HG02798 (cell line): ENCODE data around the gene TRABD2B.

Source experiments
- ATAC-seq: cut with Tn5 transposase; IDR thresholded peaks from one replicate; pipeline ENCODE4 v1.9.1; 2021; ENCODE audit warnings: mild to moderate bottlenecking; ENCODE audit not compliant: unreplicated experiment, poor library complexity

TRABD2B gene

GRCh38 chr1:47816325-47817071, 180.7 kb downstream of the TRABD2B start:
- ATAC-seq, result no peak

- ATAC-seq, result no peak
These were observed 182.4 kb downstream of the TRABD2B start for GRCh38 chr1:47814612-47815395.

GRCh38 chr1:47813970-47814369, 183.2 kb downstream of the TRABD2B start:
- no peak for ATAC-seq

- no peak for ATAC-seq
These were observed 184.2 kb downstream of the TRABD2B start for GRCh38 chr1:47812904-47813514.

- no peak for ATAC-seq
These were observed 186.1 kb downstream of the TRABD2B start for GRCh38 chr1:47810964-47811682.

- ATAC-seq, result no peak
These were observed 187.7 kb downstream of the TRABD2B start for GRCh38 chr1:47809301-47810084.

GRCh38 chr1:47808612-47809011, 188.6 kb downstream of the TRABD2B start:
- ATAC-seq, result no peak

GRCh38 chr1:47805921-47806361, 191.2 kb downstream of the TRABD2B start:
- no peak for ATAC-seq

- no peak for ATAC-seq
These were observed 192.2 kb downstream of the TRABD2B start for GRCh38 chr1:47805018-47805417.

- no peak for ATAC-seq
These were observed 193.2 kb downstream of the TRABD2B start for GRCh38 chr1:47803815-47804501.

GRCh38 chr1:47797575-47797974, 199.6 kb downstream of the TRABD2B start:
- no peak for ATAC-seq

GRCh38 chr1:47796626-47797025, 200.6 kb downstream of the TRABD2B start:
- ATAC-seq, result no peak

- no peak for ATAC-seq
These were observed 202.1 kb downstream of the TRABD2B start for GRCh38 chr1:47795102-47795501.

GRCh38 chr1:47794530-47794929, 202.7 kb downstream of the TRABD2B start:
- ATAC-seq, result no peak

GRCh38 chr1:47794081-47794480, 203.1 kb downstream of the TRABD2B start:
- no peak for ATAC-seq

GRCh38 chr1:47793563-47793962, 203.6 kb downstream of the TRABD2B start:
- no peak for ATAC-seq

GRCh38 chr1:47792779-47793178, 204.4 kb downstream of the TRABD2B start:
- no peak for ATAC-seq

- ATAC-seq, result no peak
These were observed 205.1 kb downstream of the TRABD2B start for GRCh38 chr1:47791879-47792608.

GRCh38 chr1:47788761-47789160, 208.4 kb downstream of the TRABD2B start:
- ATAC-seq, result no peak
